Chondrocyte (in vitro differentiated cells): ENCODE measurements around the gene MEOX1. TPM values are rescaled to one million over a fixed set of nuclear protein-coding genes. Genes with fewer than 3 reads are reported as not detected.

ENCODE experiments used
- DNase-seq: peaks from one replicate; pipeline ENCODE4 v3.0.0; 2021; ENCODE audit warnings: mixed read lengths, low spot score
- H3K27ac Mint-ChIP-seq: one replicate; pipeline ENCODE4 v1.8.0; 2021; ENCODE audit warnings: mild to moderate bottlenecking, moderate library complexity, mixed read lengths; ENCODE audit not compliant: unreplicated experiment
- H3K27me3 Mint-ChIP-seq: 2 replicates; pipeline ENCODE4 v1.8.0; 2021; ENCODE audit warnings: low read depth, mixed read lengths
- H3K36me3 Mint-ChIP-seq: 2 replicates; pipeline ENCODE4 v1.8.0; 2021; ENCODE audit warnings: low read depth, mixed read lengths
- H3K4me1 Mint-ChIP-seq: 2 replicates; pipeline ENCODE4 v1.8.0; 2021; ENCODE audit warnings: low read depth, mild to moderate bottlenecking, mixed read lengths
- H3K4me3 Mint-ChIP-seq: one replicate; pipeline ENCODE4 v1.8.0; 2021; ENCODE audit warnings: mild to moderate bottlenecking, moderate library complexity, mixed read lengths; ENCODE audit not compliant: unreplicated experiment
- H3K9me3 Mint-ChIP-seq: 2 replicates; pipeline ENCODE4 v1.8.0; 2021; ENCODE audit warnings: low read depth, mixed read lengths
- CTCF ChIP-seq: fragments of 200-600 bp; sonication (generic); IDR thresholded peaks from 2 replicates; pipeline ENCODE4 v1.5.0; 2021; ENCODE audit warnings: antibody characterized with exemption, mild to moderate bottlenecking, moderate library complexity
- total RNA-seq: library from RNA; stranded (reverse); gene quantifications from 3 replicates; pipeline ENCODE4 v1.2.1, GENCODE V29; 2021

The MEOX1 gene
- total RNA-seq, 1 donor from 2014 or later, result 0.07 TPM

- Mint-ChIP-seq H3K4me3 (no peak overlapping the region), H3K4me1 (no peaks in the 10 kb centered on the region), H3K9me3 (no peaks in the 10 kb centered on the region), H3K27me3 (peaks cover 2% of the 10 kb centered on the region), H3K27ac (no peak overlapping the region), H3K36me3 (no peaks in the 10 kb centered on the region)
- TF ChIP-seq CTCF, result no peak
- DNase-seq, result no peak
These were observed 45.7 kb downstream of the MEOX1 start for GRCh38 chr17:43616029-43616351.

- peaks cover 2% of the 10 kb centered on the region for H3K27me3 Mint-ChIP-seq
- no peaks in the 10 kb centered on the region for H3K9me3 Mint-ChIP-seq
- H3K36me3 Mint-ChIP-seq, result no peaks in the 10 kb centered on the region
- no peak overlapping the region for H3K27ac Mint-ChIP-seq
- DNase-seq, result no peak
- TF ChIP-seq CTCF, result no peak
- no peak overlapping the region for H3K4me3 Mint-ChIP-seq
- no peaks in the 10 kb centered on the region for H3K4me1 Mint-ChIP-seq
These were observed 46.2 kb downstream of the MEOX1 start for GRCh38 chr17:43615330-43616028.

GRCh38 chr17:43614561-43614960 is 47.2 kb downstream of the MEOX1 start:
- H3K4me1 Mint-ChIP-seq, result no peaks in the 10 kb centered on the region
- no peaks in the 10 kb centered on the region for H3K36me3 Mint-ChIP-seq
- no peak overlapping the region for H3K4me3 Mint-ChIP-seq
- peaks cover 2% of the 10 kb centered on the region for H3K27me3 Mint-ChIP-seq
- no peak for TF ChIP-seq CTCF
- no peaks in the 10 kb centered on the region for H3K9me3 Mint-ChIP-seq
- DNase-seq, result no peak
- H3K27ac Mint-ChIP-seq, result no peak overlapping the region

- no peak for TF ChIP-seq CTCF
- Mint-ChIP-seq H3K36me3 (no peaks in the 10 kb centered on the region), H3K4me3 (no peak overlapping the region), H3K9me3 (no peaks in the 10 kb centered on the region), H3K27me3 (peaks cover 2% of the 10 kb centered on the region), H3K27ac (no peak overlapping the region), H3K4me1 (no peaks in the 10 kb centered on the region)
- DNase-seq, result no peak
These were observed 47.8 kb downstream of the MEOX1 start for GRCh38 chr17:43613917-43614316.

GRCh38 chr17:43612515-43612914 is 49.2 kb downstream of the MEOX1 start:
- H3K27me3 Mint-ChIP-seq, result peaks cover 2% of the 10 kb centered on the region
- no peaks in the 10 kb centered on the region for H3K36me3 Mint-ChIP-seq
- TF ChIP-seq CTCF, result no peak
- DNase-seq, result no peak
- no peak overlapping the region for H3K27ac Mint-ChIP-seq
- no peak overlapping the region for H3K4me3 Mint-ChIP-seq
- no peaks in the 10 kb centered on the region for H3K4me1 Mint-ChIP-seq
- no peaks in the 10 kb centered on the region for H3K9me3 Mint-ChIP-seq
